ES-I3 (cell line): ENCODE data around the gene ISM2.
A peak's percentile ranks its signal among the peaks of the same experiment; 100 is the strongest.

Source experiments
- H3K36me3 ChIP-seq: 2 replicates; pipeline ENCODE4 v1.6.1; 2013; ENCODE audit warnings: mild to moderate bottlenecking, low read length, control low read depth, moderate library complexity; ENCODE audit not compliant: insufficient read depth
- H3K4me1 ChIP-seq: 2 replicates; pipeline ENCODE4 v1.6.1; 2013; ENCODE audit warnings: mild to moderate bottlenecking, control low read depth, low read length; ENCODE audit not compliant: insufficient read depth
- H3K9ac ChIP-seq: 2 replicates; pipeline ENCODE4 v1.6.1; 2013; ENCODE audit warnings: low read depth, mild to moderate bottlenecking, low read length, moderate library complexity
- H3K9me3 ChIP-seq: 2 replicates; pipeline ENCODE4 v1.6.1; 2013; ENCODE audit warnings: mild to moderate bottlenecking, low read length, moderate library complexity; ENCODE audit not compliant: control insufficient read depth, insufficient read depth

Gene ISM2

DNA sequence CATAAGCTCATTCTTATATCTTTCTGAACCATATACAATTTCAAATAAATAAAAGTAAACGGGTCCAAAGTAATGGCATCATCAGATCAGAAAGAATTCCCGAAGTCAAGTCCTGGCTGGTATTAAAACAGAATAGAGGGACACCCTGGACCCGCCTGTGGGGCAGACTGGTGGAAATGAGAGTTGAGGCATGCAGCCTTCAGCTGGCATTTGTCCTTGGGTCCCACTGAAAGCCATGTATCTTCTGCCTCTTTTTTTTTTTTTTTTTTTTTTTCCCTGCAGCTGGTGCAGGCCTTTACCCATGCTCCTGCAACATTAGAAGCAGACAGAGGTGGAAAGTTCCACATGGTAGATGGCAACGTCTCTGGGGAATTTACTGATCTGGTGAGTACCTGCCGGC is 30.8 kb downstream of the ISM2 start:
- peaks cover 16% of the 10 kb centered on the region for H3K4me1 ChIP-seq
- H3K9me3 ChIP-seq: no peaks in the 10 kb centered on the region
- H3K9ac ChIP-seq: no peak overlapping the region
- H3K36me3 ChIP-seq: peaks cover 31% of the 10 kb centered on the region

DNA sequence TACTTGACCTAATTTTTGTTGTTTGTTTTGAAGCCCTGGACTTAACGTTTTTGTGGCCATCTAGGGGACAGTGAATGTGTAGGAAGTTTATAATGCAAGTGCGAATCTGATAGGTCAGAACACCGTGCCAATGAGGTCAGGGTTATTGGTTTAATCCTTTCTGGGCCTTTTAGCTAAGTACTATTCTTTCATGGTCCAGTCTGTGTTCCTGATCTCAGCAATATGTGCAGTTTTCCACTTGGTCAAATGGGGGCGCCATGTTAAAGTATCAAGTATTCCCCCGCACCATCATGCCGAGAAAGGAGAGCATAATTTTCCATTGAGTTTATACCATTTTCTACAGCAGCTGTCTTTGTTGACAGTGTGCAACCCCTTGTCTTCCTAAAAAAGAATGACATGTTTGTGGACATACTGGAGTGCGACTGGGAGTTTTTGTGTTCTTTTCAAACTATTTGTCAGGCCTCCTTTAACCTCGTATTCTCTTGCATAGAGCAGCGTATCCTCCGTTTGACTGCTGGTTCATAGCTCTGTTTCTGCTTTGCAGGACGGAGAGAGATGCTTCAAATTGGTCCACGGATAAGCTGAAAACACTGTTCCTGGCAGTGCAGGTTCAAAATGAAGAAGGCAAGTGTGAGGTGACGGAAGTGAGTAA is 39.4 kb downstream of the ISM2 start:
- Histone ChIP-seq H3K9me3 (no peaks in the 10 kb centered on the region), H3K4me1 (no peaks in the 10 kb centered on the region), H3K9ac (peak overlapping the region; percentile 94; the same call in 1 of the 2 replicates), H3K36me3 (peaks cover 18% of the 10 kb centered on the region)

DNA sequence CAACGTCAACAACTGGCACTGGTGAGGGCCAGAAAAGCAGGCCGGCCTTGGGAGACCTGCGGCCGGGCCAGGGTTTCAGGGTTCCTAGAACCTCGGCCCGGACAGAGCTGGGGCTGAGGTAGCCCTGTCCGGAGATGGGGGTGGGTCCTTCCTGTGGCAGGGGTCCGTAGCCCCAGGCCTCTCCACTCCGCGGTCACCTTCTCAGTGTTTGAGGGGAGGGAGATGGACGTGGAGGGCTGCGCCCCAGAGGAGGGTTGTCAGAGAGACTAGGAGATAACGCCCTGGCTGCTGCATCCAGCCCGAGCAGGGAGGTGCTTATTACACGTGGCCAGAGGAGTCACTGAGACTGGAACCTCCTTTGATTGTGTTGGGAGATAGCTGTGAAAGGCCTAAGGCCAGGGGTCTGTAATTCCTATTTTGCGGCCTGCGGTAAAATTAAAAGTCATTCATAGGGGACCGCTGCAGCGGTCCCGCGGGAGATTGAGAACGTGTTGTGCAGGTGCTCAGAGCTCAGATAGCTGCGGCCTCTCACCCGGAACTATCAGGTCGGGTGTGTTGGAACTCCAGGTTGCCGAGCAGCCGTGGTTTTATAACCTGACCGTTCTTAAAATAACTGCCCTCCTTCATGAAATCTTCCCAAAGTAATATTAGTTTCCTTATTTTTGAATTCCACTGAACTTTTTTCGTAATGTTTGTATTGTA is 40.2 kb downstream of the ISM2 start:
- peaks cover 13% of the 10 kb centered on the region for H3K36me3 ChIP-seq
- H3K9me3 ChIP-seq: no peaks in the 10 kb centered on the region
- H3K9ac ChIP-seq: peak overlapping the region; percentile 94
- no peaks in the 10 kb centered on the region for H3K4me1 ChIP-seq

GRCh38 chr14:77457522-77458248 is 40.9 kb downstream of the ISM2 start, which contains the start of the genes AHSA1 and VIPAS39:
Gene AHSA1, plus strand, starts transcription at chr14:77458093. Its CDS starts 97 bp downstream, at chr14:77458190.
Gene VIPAS39, minus strand, starts transcription at chr14:77457601. Its CDS starts 3,499 bp downstream, at chr14:77454102.
- Histone ChIP-seq H3K4me1 (no peaks in the 10 kb centered on the region), H3K9me3 (no peaks in the 10 kb centered on the region), H3K9ac (peak within 1 kb of the TSS; percentile 94), H3K36me3 (peaks cover 8% of the 10 kb centered on the region)

GRCh38 chr14:77457115-77457521 is 41.5 kb downstream of the ISM2 start:
- peaks cover 3% of the 10 kb centered on the region; the same call in 1 of the 2 replicates for H3K36me3 ChIP-seq
- peak overlapping the region; percentile 94 for H3K9ac ChIP-seq
- H3K9me3 ChIP-seq: no peaks in the 10 kb centered on the region
- no peaks in the 10 kb centered on the region for H3K4me1 ChIP-seq

GRCh38 chr14:77455966-77456640 is 42.5 kb downstream of the ISM2 start:
- H3K9ac ChIP-seq: 0 out of 2 replicates have a peak overlapping the region, but pooled peaks have one; percentile 94
- H3K4me1 ChIP-seq: no peaks in the 10 kb centered on the region
- peaks cover 3% of the 10 kb centered on the region for H3K36me3 ChIP-seq
- H3K9me3 ChIP-seq: no peaks in the 10 kb centered on the region

GRCh38 chr14:77442196-77442595 is 56.4 kb downstream of the ISM2 start:
- no peaks in the 10 kb centered on the region for H3K9me3 ChIP-seq
- peaks cover 10% of the 10 kb centered on the region for H3K36me3 ChIP-seq
- no peak overlapping the region for H3K9ac ChIP-seq
- H3K4me1 ChIP-seq: no peaks in the 10 kb centered on the region

GRCh38 chr14:77439861-77440260 is 58.8 kb downstream of the ISM2 start:
- no peak overlapping the region for H3K9ac ChIP-seq
- peaks cover 23% of the 10 kb centered on the region for H3K36me3 ChIP-seq
- no peaks in the 10 kb centered on the region for H3K9me3 ChIP-seq
- H3K4me1 ChIP-seq: no peaks in the 10 kb centered on the region

GRCh38 chr14:77438596-77438995 is 60.0 kb downstream of the ISM2 start:
- peaks cover 23% of the 10 kb centered on the region for H3K36me3 ChIP-seq

DNA sequence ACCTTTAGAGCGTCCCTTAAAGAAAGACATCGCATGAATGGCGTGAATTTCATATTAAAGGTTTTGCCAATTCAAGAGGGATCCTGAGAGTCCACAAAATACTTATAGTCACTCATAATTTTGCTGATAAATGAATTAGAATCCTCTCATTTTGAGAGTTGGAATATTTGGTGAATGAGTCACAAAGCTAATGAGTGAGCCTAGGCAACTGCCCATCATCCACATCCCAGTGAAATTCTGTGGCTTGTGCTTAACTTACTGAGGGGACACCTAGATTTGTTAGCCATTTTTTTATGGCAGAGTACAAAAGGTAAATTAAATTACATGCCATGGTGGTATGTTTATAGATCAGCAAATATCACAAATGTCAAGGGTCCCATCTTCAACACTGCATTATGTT is 62.6 kb downstream of the ISM2 start:
- no peaks in the 10 kb centered on the region for H3K4me1 ChIP-seq
- H3K9me3 ChIP-seq: no peaks in the 10 kb centered on the region
- H3K9ac ChIP-seq: no peak overlapping the region
- peaks cover 16% of the 10 kb centered on the region for H3K36me3 ChIP-seq

More at GRCh38 chr14:77438596-77438995, 60.0 kb downstream of the ISM2 start:
- H3K9me3 ChIP-seq: no peaks in the 10 kb centered on the region
- H3K4me1 ChIP-seq: no peaks in the 10 kb centered on the region
- H3K9ac ChIP-seq: no peak overlapping the region

DNA sequence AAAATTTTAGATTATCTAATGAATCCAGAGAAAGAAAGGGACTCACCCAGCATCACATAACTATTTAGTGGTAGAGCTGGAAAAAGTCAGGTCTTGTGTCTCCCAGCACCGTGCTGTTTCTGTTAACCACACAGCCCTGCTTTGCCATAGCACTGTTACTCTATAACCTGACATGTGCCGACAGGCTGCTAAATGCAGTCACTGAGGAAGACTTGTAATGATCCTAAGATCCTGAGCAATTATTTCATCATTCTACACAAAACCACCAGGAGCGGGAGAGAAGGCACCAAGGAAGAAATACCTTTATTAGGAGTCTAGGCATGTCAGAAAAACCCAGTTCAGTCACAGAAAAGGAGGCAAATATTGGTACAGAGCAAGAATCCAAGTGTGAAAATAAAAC is 72.2 kb downstream of the ISM2 start:
- H3K36me3 ChIP-seq: peaks cover 20% of the 10 kb centered on the region
- no peak overlapping the region for H3K9ac ChIP-seq
- H3K9me3 ChIP-seq: no peaks in the 10 kb centered on the region
- no peaks in the 10 kb centered on the region for H3K4me1 ChIP-seq

DNA sequence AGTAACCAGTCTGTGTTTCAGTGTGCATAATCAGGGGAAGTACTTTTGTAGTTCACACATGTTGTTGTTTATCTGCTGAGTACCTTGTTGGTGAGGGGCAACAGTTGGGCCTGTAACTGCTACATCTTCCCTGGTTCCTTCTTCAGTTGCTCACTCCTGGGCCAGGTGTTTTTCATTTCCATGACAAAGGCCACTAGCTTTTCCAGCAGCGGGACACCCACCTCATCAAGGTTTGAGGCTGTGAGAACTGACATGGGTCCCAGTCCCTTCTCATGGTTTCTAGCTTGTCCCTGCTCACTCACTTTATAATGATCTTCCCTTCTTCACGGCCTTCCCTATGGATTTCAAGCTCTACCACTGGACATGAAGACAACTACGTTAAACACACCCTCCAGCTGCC is 73.8 kb downstream of the ISM2 start:
- no peaks in the 10 kb centered on the region for H3K4me1 ChIP-seq
- no peak overlapping the region for H3K9ac ChIP-seq
- H3K9me3 ChIP-seq: no peaks in the 10 kb centered on the region
- H3K36me3 ChIP-seq: peaks cover 20% of the 10 kb centered on the region
